ENCODE measurements around the gene ELF1. TPM values are rescaled to one million over a fixed set of nuclear protein-coding genes. Genes with fewer than 3 reads are reported as not detected.

Gene ELF1
- total RNA-seq, result 100 to 1,000 TPM in 1 of 2 donors, 10 to 100 TPM in 1; 72.2 to 120 TPM

DNA sequence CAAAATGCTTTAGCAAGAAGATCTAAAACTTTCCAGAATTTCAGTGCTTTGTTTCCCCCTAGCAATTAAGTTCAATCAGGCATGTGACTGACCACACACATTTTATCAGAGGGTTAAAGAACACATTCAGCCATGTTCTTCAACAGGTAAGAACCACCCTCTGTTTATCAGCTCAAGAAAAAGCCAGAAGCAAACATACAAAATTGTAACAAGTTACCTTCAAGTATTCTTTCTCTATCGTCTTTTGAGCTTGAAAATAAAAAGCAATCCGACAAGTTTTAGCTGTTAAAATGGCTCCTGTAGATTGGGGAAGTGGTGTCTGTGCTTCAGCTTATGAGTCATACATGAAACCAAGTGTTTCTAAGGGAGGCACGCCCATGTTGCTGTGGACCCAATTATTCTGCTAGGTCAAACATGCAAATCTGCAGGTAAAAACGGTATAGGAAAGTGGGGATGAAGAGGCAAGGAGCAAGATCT, at the start of gene ELF1:
ELF1 (minus strand) TSS at position 306 of the 477 bp plus-strand sequence. CDS start 37,262 bp downstream, outside the sequence.
- Histone ChIP-seq H3K27me3 (no peaks in the 10 kb centered on the region), H3K9me3 (no peaks in the 10 kb centered on the region), H3K9ac (ENCODE audit: low read depth in 2 of 2, low read length in 2 of 2) (peak within 1 kb of the TSS in 1 of 2 donors; percentile 84), H3K36me3 (no peaks in the 10 kb centered on the region), H3K4me3 (peak within 1 kb of the TSS; percentile 33), H3K27ac (peak within 1 kb of the TSS; percentile 84), H3K4me1 (no peaks in the 10 kb centered on the region)
- intact Hi-C loops (cut with DNase I), result no loop called here
- DNase-seq, result peak; percentile 76
- TF ChIP-seq, protein P1, sequence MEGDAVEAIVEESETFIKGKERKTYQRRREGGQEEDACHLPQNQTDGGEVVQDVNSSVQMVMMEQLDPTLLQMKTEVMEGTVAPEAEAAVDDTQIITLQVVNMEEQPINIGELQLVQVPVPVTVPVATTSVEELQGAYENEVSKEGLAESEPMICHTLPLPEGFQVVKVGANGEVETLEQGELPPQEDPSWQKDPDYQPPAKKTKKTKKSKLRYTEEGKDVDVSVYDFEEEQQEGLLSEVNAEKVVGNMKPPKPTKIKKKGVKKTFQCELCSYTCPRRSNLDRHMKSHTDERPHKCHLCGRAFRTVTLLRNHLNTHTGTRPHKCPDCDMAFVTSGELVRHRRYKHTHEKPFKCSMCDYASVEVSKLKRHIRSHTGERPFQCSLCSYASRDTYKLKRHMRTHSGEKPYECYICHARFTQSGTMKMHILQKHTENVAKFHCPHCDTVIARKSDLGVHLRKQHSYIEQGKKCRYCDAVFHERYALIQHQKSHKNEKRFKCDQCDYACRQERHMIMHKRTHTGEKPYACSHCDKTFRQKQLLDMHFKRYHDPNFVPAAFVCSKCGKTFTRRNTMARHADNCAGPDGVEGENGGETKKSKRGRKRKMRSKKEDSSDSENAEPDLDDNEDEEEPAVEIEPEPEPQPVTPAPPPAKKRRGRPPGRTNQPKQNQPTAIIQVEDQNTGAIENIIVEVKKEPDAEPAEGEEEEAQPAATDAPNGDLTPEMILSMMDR (IDR thresholded peaks at IDR 0.05), result no peak

DNA sequence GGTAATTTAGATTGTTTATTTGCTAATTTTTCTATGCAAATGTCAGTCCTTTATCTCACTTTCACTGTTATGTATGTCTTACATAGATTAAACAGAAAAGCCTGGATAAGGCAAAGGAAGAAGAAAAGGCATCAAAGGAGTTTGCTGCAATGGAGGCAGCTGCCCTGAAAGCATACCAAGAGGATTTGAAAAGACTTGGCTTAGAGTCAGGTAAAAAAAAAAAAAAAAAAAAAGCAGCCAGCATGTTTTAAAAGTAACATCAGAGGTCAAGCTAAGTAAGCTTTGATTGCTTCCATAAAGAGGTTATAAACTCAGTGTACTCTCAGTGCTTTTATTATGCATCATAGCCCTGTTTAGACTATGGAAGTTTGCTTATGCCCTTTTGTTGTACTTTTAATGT, 46.0 kb upstream of the ELF1 start:
- H3K4me1 ChIP-seq, result peaks cover 14% of the 10 kb centered on the region
- intact Hi-C loops (cut with DNase I), result no loop called here
- H3K9me3 ChIP-seq, result no peaks in the 10 kb centered on the region
- DNase-seq, result no peak
- no peaks in the 10 kb centered on the region for H3K27me3 ChIP-seq
- TF ChIP-seq, protein P1 (IDR thresholded peaks at IDR 0.05), result no peak
- H3K36me3 ChIP-seq, result peaks cover 8% of the 10 kb centered on the region
- H3K4me3 ChIP-seq, result no peak overlapping the region
- H3K27ac ChIP-seq, result peak overlapping the region; percentile 42
- H3K9ac ChIP-seq (ENCODE audit: low read depth in 2 of 2, low read length in 2 of 2), result no peak overlapping the region

DNA sequence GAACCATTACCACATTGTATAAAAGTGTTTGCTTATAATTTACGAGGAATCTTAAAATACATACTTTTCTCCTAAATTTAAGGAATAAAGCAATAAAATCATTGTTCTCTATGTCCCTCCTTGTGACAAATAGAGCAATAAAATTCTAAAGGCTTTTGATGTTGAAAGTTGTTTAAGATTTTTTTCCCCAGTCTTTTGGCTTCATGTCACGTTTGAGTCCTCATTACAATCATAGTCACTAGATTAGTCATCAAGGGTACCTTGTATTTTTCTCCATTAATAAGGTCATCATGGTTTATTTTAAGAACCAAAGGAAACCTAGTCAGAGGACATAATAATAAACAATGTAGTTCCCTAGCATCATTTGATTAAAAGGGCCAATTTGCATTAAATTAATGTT, 45.4 kb upstream of the ELF1 start:
- peak overlapping the region; percentile 42 for H3K27ac ChIP-seq
- H3K4me1 ChIP-seq, result peaks cover 14% of the 10 kb centered on the region
- no peak overlapping the region for H3K4me3 ChIP-seq
- intact Hi-C loops (cut with DNase I), result no loop called here
- H3K36me3 ChIP-seq, result peaks cover 8% of the 10 kb centered on the region
- DNase-seq, result no peak
- no peaks in the 10 kb centered on the region for H3K9me3 ChIP-seq
- TF ChIP-seq, protein P1 (IDR thresholded peaks at IDR 0.05), result no peak
- H3K27me3 ChIP-seq, result no peaks in the 10 kb centered on the region
- no peak overlapping the region for H3K9ac ChIP-seq (ENCODE audit: low read depth in 2 of 2, low read length in 2 of 2)

- intact Hi-C loops (cut with DNase I), result no loop called here
Measured at GRCh38 chr13:41061914-41062837, 43.1 kb upstream of the ELF1 start.

More at GRCh38 chr13:41061914-41062837, 43.1 kb upstream of the ELF1 start:
- Histone ChIP-seq H3K27ac (peak overlapping the region; percentile 96), H3K36me3 (peaks cover 5% of the 10 kb centered on the region), H3K4me1 (peaks cover 24% of the 10 kb centered on the region), H3K9ac (ENCODE audit: low read depth in 2 of 2, low read length in 2 of 2) (peak overlapping the region; percentile 93 to 98), H3K27me3 (no peaks in the 10 kb centered on the region), H3K4me3 (peak overlapping the region; percentile 64), H3K9me3 (no peaks in the 10 kb centered on the region)
- TF ChIP-seq, protein P1 (IDR thresholded peaks at IDR 0.05), result no peak
- DNase-seq, result no peak
